ENCODE results near the gene MAGI3.
"Not testable (repeated sequence)": the region's sequence is repeated elsewhere in the genome, so short reads cannot be mapped to it uniquely, and the experiment has no call there.

Gene MAGI3

DNA sequence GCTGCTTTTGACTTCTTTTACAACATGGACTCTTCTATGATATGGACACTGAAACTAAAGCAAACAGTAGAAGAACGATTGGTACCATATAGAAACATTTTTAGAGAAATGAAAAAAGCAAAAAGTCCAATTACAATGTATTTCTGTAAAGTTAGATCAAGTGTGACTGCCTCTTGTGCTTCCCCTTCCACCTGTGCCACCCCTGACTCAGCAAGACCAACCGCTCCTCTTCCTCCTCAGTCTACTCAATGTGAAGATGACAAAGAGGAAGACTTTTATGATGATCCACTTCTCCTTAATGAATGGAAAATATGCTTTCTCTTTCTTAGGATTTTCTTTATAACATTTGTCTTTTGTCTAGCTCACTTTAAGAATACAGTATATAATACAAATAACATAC is 302.0 kb downstream of the MAGI3 start:
- DNase-seq (ENCODE audit: low read depth) = no peak

DNA sequence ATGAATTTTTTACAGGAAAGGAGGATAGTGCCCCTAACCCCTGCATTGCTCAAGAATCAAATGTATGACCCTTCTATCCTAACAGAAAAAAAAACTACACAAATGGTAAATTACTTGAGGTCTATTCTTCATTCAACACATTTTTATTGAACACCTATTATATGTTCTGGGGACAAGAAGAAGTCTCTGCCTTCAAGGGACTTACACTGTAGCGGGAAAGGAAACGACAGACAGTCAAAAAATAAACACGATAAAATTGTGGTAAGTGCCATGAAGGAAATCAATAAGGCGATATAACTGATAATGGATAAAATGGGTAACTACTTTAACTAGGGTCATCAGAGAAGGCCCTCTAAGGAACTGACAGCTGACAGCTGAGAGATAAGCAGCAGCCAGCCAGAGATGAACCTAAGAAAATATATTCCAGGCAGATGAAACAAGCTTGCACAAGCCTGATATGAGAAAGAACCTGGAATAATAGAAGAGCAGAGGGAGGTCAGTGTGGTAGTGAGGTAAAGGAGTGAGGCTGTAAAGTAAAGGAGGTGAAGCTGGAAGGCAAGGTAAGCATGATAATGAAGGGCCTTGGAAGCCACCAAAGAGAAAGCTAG is 302.6 kb downstream of the MAGI3 start:
- DNase-seq (ENCODE audit: low read depth) = no peak

DNA sequence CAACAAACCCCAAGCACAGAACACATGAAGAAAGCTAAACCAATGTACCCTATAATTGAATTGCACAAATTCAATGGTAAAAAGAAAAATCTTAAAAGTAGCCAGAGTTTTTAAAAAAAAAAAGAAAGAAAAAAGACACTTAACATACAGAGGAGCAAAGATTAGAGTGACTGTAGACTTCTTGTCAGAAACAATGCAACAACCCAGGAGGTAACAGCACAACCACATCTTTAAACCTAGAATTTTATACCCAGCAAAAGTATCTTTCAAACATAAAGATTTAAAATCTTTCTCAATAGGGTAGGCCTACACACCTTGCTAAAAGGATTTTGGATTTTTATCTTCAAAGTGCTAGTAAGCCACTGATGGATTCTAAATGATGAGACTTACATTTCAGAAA is 304.6 kb downstream of the MAGI3 start:
- no peak for DNase-seq (ENCODE audit: low read depth)

DNA sequence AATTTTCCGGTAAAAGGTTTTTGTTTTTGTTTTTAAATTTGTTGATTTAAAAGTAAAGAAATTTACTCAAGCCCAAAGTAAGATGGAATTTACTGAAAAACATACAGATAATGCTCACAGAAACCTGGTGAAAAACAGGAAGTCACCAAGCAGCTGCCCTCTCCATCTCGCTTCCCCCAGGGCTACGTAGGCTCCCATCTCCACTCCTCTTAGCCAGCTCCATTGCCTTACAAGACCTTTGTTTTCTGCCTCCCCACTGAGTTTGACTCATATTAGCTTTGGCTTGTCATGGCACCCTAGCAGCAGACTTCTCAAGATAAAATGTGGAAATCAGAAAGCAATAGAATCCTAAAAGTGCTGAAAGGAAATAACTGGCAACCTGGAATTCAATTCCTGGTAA is 311.1 kb downstream of the MAGI3 start:
- no peak for DNase-seq (ENCODE audit: low read depth)

DNA sequence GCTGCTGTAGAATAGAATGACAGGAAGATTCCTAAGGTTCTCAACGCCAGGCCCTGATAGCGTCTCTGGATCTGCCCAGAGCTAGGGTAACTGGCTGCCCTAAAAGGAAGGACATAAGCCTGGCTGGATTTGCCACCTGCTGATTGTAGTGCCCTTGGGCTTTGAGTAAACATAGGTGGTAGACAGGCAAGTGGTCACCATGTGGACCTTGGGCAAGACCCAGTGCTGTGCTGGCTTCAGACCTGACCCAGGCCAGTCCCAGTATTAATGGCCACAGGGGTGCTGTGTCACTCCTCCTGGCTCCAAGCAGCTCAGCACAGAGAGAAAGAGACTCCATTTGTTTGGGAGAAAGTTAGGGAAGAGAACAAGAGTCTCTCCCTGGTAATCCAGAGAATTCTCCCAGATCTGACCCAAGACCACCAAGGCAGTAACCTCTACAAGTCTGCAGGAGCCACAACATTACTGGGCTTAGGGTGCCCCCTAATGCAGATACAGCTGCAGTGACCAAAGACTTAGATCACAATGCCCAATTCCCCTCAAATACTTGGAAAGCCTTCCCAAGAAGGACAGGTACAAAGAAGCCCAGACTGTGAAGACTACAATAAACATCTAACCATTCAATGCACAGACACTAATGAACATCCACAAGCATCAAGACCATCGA is 324.4 kb downstream of the MAGI3 start:
- no peak for DNase-seq (ENCODE audit: low read depth)

DNA sequence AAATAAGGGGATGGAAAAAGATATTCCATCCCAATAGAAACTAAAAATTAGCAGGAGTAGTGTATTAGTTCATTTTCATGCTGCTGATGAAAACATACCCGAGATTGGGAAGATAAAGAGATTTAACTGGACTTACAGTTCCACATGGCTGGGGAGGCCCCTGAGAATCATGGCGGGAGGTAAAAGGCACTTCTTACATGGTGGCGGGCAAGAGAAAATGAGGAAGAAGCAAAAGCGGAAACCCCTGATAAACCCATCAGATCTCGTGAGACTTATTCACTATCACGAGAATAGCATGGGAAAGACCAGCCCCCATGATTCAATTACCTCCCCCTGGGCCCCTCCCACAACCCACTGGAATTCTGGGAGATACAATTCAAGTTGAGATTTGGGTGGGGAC is 327.2 kb downstream of the MAGI3 start:
- DNase-seq (ENCODE audit: low read depth) = not testable (repeated sequence)

DNA sequence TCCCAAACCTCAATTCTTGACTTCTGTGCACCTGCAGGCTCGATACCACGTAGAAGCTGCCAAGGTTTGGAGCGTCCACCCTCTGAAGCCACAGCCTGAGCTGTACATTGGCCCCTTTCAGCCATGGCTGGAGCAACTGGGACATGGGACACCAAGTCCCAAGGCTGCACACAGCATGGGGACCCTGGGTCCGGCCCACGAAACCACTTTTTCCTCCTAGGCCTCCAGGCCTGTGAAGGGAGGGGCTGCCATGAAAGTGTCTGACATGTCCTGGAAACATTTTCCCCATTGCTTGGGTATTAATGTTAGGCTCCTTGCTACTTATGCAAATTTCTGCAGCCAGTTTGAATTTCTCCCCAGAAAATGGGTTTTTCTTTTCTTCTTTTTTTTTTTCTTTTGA is 328.3 kb downstream of the MAGI3 start:
- DNase-seq (ENCODE audit: low read depth) = not testable (repeated sequence)

DNA sequence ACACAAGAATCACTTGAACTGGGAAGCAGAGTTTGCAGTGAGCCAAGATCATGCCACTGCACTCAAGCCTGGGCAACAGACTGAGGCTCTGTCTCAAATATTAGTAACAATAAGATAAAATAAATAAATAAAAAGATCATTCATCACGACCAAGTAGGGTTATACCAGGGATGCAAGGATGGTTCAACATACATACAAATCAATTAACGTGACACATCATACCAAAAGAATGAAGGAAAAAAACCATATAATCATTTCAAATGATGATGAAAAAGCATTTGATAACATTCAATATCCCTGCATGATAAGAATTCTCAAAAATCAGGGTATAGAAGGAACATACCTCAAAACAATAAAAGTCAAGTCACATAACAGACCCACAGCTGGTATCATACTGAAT is 330.7 kb downstream of the MAGI3 start:
- DNase-seq (ENCODE audit: low read depth) = no peak

DNA sequence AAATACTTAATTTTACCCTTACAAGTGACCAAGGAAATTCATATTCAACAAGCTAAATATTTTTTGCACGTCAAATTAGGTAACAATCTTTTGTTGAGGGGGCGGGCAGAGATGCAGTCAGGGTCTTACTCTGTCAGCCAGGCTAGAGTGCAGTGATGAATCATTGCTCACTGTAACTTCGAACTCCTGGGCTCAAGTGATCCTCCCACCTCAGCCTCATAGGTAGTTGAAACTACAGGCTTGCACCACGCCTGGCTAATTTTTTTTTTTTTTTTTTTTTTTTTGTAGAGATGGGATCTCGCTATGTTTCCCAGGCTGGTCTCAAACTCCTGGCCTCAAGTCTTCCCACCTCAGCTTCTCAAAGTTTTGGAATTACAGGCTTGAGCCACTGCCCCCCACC is 342.5 kb downstream of the MAGI3 start:
- no peak for DNase-seq (ENCODE audit: low read depth)

DNA sequence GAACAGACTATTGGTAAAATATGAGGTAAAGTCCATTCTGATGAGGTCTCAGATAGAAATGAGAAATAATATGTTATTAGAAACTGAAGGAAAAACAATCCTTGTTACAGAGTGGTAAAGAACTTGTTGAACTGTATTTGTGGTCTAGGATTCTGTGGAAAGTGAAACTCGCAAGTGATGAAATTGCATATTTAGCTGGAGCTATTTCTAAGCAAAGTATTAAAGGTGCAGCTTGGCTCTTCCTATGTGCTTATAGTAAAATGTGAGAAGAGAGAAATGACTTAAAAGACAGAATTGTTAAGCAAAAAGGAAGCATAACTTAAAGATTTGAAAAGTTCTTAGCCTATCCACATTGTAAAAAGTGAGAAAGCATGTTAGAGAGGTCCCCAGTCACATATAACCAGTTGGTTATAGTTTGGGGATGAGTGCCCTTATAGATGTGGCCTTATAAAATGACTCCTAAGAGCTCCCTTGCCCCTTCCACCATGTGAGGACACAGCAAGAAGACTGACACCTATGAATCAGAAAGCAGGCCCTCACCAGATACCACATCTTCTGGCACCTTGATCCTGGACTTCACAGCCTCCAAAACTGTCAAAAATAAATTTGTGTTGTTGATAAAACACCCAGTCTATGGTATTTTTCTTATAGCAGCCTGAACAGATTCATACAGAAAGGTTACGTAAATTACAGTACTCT is 344.2 kb downstream of the MAGI3 start:
- DNase-seq (ENCODE audit: low read depth) = no peak

All from HS-27A (cell line).